ENCODE data around the gene FLII. TPM values are rescaled to one million over a fixed set of nuclear protein-coding genes. Genes with fewer than 3 reads are reported as not detected.

Gene FLII
- total and polyA plus RNA-seq, 2 donors (not counting 1 experiment from before 2014, with no cell fraction given): 199 to 395 TPM

GRCh38 chr17:18254888-18255649, 3.5 kb downstream of the FLII start:
- Histone ChIP-seq H3K79me2 (ENCODE audit: control insufficient read depth, insufficient read depth, low read length) (peaks cover 25% of the 10 kb centered on the region), H4K20me1 (ENCODE audit: control insufficient read depth, extremely low read depth, insufficient read depth, low read length) (no peaks in the 10 kb centered on the region), H3K9me3 (ENCODE audit: control insufficient read depth, insufficient read depth, low read depth, low read length) (no peaks in the 10 kb centered on the region)

GRCh38 chr17:18253947-18254821, 4.4 kb downstream of the FLII start:
- no peak overlapping the region for H2AFZ ChIP-seq (ENCODE audit: low read length)
- no peaks in the 10 kb centered on the region for H3K27me3 ChIP-seq (ENCODE audit: control insufficient read depth, insufficient read depth, low read length)
- H3K36me3 ChIP-seq (ENCODE audit: control insufficient read depth, insufficient read depth, low read length): peaks cover 49% of the 10 kb centered on the region
- H4K20me1 ChIP-seq (ENCODE audit: control insufficient read depth, extremely low read depth, insufficient read depth, low read length): no peaks in the 10 kb centered on the region
- no peak overlapping the region for H3K9ac ChIP-seq (ENCODE audit: insufficient read depth, low read length)
- no peak overlapping the region for H3K4me3 ChIP-seq (replicated peaks in 1 of 4; ENCODE audit: control extremely low read depth in 1 of 4, insufficient read depth in 1 of 4, low read depth in 3 of 4, low read length in 4 of 4)
- peaks cover 25% of the 10 kb centered on the region for H3K79me2 ChIP-seq (ENCODE audit: control insufficient read depth, insufficient read depth, low read length)
- no peak for DNase-seq (ENCODE audit: low read depth in 2 of 2)
- TF ChIP-seq EZH2 (IDR thresholded peaks at IDR 0.05; ENCODE audit: low read length, missing control alignments) (no peak), CTCF (conservative IDR thresholded peaks at IDR 0.05 in 1 of 2, IDR thresholded peaks at IDR 0.05 in 1 of 2; ENCODE audit: low read depth in 1 of 2, low read length in 2 of 2) (no peak)
- H3K4me2 ChIP-seq (ENCODE audit: extremely low read depth, insufficient read depth, low read length): no peak overlapping the region
- H3K27ac ChIP-seq (ENCODE audit: insufficient read depth, low read length): no peak overlapping the region
- no peaks in the 10 kb centered on the region for H3K9me3 ChIP-seq (ENCODE audit: control insufficient read depth, insufficient read depth, low read depth, low read length)
- H3K4me1 ChIP-seq (ENCODE audit: control insufficient read depth, extremely low read depth, insufficient read depth, low read length): peaks cover 9% of the 10 kb centered on the region

More at GRCh38 chr17:18254888-18255649, 3.5 kb downstream of the FLII start:
- H2AFZ ChIP-seq (ENCODE audit: low read length): no peak overlapping the region
- H3K27ac ChIP-seq (ENCODE audit: insufficient read depth, low read length): no peak overlapping the region
- no peak overlapping the region for H3K9ac ChIP-seq (ENCODE audit: insufficient read depth, low read length)
- TF ChIP-seq CTCF (conservative IDR thresholded peaks at IDR 0.05 in 1 of 2, IDR thresholded peaks at IDR 0.05 in 1 of 2; ENCODE audit: low read depth in 1 of 2, low read length in 2 of 2) (no peak), EZH2 (IDR thresholded peaks at IDR 0.05; ENCODE audit: low read length, missing control alignments) (no peak)
- H3K27me3 ChIP-seq (ENCODE audit: control insufficient read depth, insufficient read depth, low read length): no peaks in the 10 kb centered on the region
- no peak for DNase-seq (ENCODE audit: low read depth in 2 of 2)
- H3K36me3 ChIP-seq (ENCODE audit: control insufficient read depth, insufficient read depth, low read length): peaks cover 47% of the 10 kb centered on the region
- peaks cover 14% of the 10 kb centered on the region for H3K4me1 ChIP-seq (ENCODE audit: control insufficient read depth, extremely low read depth, insufficient read depth, low read length)
- H3K4me2 ChIP-seq (ENCODE audit: extremely low read depth, insufficient read depth, low read length): no peak overlapping the region
- no peak overlapping the region for H3K4me3 ChIP-seq (replicated peaks in 1 of 4; ENCODE audit: control extremely low read depth in 1 of 4, insufficient read depth in 1 of 4, low read depth in 3 of 4, low read length in 4 of 4)

- no peaks in the 10 kb centered on the region for H4K20me1 ChIP-seq (ENCODE audit: control insufficient read depth, extremely low read depth, insufficient read depth, low read length)
Observed at GRCh38 chr17:18253187-18253884, 5.2 kb downstream of the FLII start.

More at GRCh38 chr17:18253187-18253884, 5.2 kb downstream of the FLII start:
- H3K79me2 ChIP-seq (ENCODE audit: control insufficient read depth, insufficient read depth, low read length): peaks cover 25% of the 10 kb centered on the region
- H3K27me3 ChIP-seq (ENCODE audit: control insufficient read depth, insufficient read depth, low read length): no peaks in the 10 kb centered on the region
- no peak overlapping the region for H2AFZ ChIP-seq (ENCODE audit: low read length)
- H3K9me3 ChIP-seq (ENCODE audit: control insufficient read depth, insufficient read depth, low read depth, low read length): no peaks in the 10 kb centered on the region
- no peak overlapping the region for H3K27ac ChIP-seq (ENCODE audit: insufficient read depth, low read length)
- DNase-seq (ENCODE audit: low read depth in 2 of 2): no peak
- peaks cover 53% of the 10 kb centered on the region for H3K36me3 ChIP-seq (ENCODE audit: control insufficient read depth, insufficient read depth, low read length)
- H3K4me1 ChIP-seq (ENCODE audit: control insufficient read depth, extremely low read depth, insufficient read depth, low read length): peaks cover 6% of the 10 kb centered on the region
- TF ChIP-seq CTCF (conservative IDR thresholded peaks at IDR 0.05 in 1 of 2, IDR thresholded peaks at IDR 0.05 in 1 of 2; ENCODE audit: low read depth in 1 of 2, low read length in 2 of 2) (no peak), EZH2 (IDR thresholded peaks at IDR 0.05; ENCODE audit: low read length, missing control alignments) (no peak)
- H3K4me2 ChIP-seq (ENCODE audit: extremely low read depth, insufficient read depth, low read length): no peak overlapping the region
- H3K9ac ChIP-seq (ENCODE audit: insufficient read depth, low read length): no peak overlapping the region
- H3K4me3 ChIP-seq (replicated peaks in 1 of 4; ENCODE audit: control extremely low read depth in 1 of 4, insufficient read depth in 1 of 4, low read depth in 3 of 4, low read length in 4 of 4): no peak overlapping the region

Measured in fibroblast of lung (primary cell).